Neuronal stem cell (in vitro differentiated cells): ENCODE data around the gene CELF1.

Experiments
- DNase-seq: peaks from one replicate; pipeline ENCODE4 v3.0.0-alpha.2; 2013; ENCODE audit warnings: low spot score
- H2AFZ ChIP-seq: one replicate; pipeline ENCODE4 v1.6.1; 2013; ENCODE audit warnings: mild to moderate bottlenecking, low read length, inconsistent platforms
- H2AK5ac ChIP-seq: 2 replicates; pipeline ENCODE4 v1.6.1; 2013; ENCODE audit warnings: low read depth, mild to moderate bottlenecking, inconsistent platforms, low read length, moderate library complexity, mixed read lengths
- H2BK120ac ChIP-seq: 2 replicates; pipeline ENCODE4 v1.6.1; 2013; ENCODE audit warnings: low read depth, mild to moderate bottlenecking, inconsistent platforms, low read length, moderate library complexity, mixed read lengths
- H2BK12ac ChIP-seq: one replicate; pipeline ENCODE4 v1.6.1; 2013; ENCODE audit warnings: low read length, inconsistent platforms
- H2BK15ac ChIP-seq: 2 replicates; pipeline ENCODE4 v1.6.1; 2013; ENCODE audit warnings: mild to moderate bottlenecking, low read length, inconsistent platforms, mixed read lengths
- H2BK5ac ChIP-seq: one replicate; pipeline ENCODE4 v1.6.1; 2013; ENCODE audit warnings: inconsistent platforms, mild to moderate bottlenecking, low read length, moderate library complexity
- H3K14ac ChIP-seq: one replicate; pipeline ENCODE4 v1.6.1; 2013; ENCODE audit warnings: low read length, inconsistent platforms
- H3K18ac ChIP-seq: 2 replicates; pipeline ENCODE4 v1.6.1; 2013; ENCODE audit warnings: low read length, inconsistent platforms
- H3K23ac ChIP-seq: 2 replicates; pipeline ENCODE4 v1.6.1; 2013; ENCODE audit warnings: low read depth, mild to moderate bottlenecking, mixed read lengths, low read length, inconsistent platforms; ENCODE audit not compliant: poor library complexity
- H3K27ac ChIP-seq: replicated peaks from 3 replicates; pipeline ENCODE4 v1.5.1; 2013; ENCODE audit warnings: low read length, inconsistent platforms
- H3K27me3 ChIP-seq, 3 experiments: 2 replicates each; pipeline ENCODE4 v1.6.1; 2013; ENCODE audit warnings: low read length in 3 of 3, mild to moderate bottlenecking in 2 of 3, inconsistent platforms in 1 of 3, low read depth in 1 of 3, mixed read lengths in 1 of 3, moderate library complexity in 1 of 3; ENCODE audit not compliant: control insufficient read depth in 3 of 3, insufficient read depth in 3 of 3
- H3K36me3 ChIP-seq, 2 donors: replicated peaks in 1 of 2; 2 replicates each; pipeline ENCODE4 v1.6.1; 2013; ENCODE audit warnings: low read length in 2 of 2; ENCODE audit not compliant: control insufficient read depth in 2 of 2, insufficient read depth in 2 of 2
- H3K4ac ChIP-seq: 2 replicates; pipeline ENCODE4 v1.6.1; 2013; ENCODE audit warnings: inconsistent platforms, mild to moderate bottlenecking, low read length, moderate library complexity
- H3K4me1 ChIP-seq, 2 donors: 1 replicate in 1 of 2; 2 replicates in 1 of 2; pipeline ENCODE4 v1.6.1; 2013; ENCODE audit warnings: low read length in 2 of 2, low read depth in 1 of 2; ENCODE audit not compliant: control insufficient read depth in 2 of 2, insufficient read depth in 1 of 2
- H3K4me2 ChIP-seq: one replicate; pipeline ENCODE4 v1.6.1; 2013; ENCODE audit warnings: mild to moderate bottlenecking, low read length, inconsistent platforms; ENCODE audit not compliant: insufficient read depth, poor library complexity, severe bottlenecking
- H3K4me3 ChIP-seq, 2 donors: 2 replicates each; pipeline ENCODE4 v1.5.1; 2013; ENCODE audit warnings: low read length in 2 of 2, mild to moderate bottlenecking in 2 of 2, inconsistent platforms in 1 of 2, moderate library complexity in 1 of 2
- H3K79me1 ChIP-seq: one replicate; pipeline ENCODE4 v1.6.1; 2013; ENCODE audit warnings: low read depth, mild to moderate bottlenecking, inconsistent platforms, low read length, moderate library complexity
- H3K9ac ChIP-seq: one replicate; pipeline ENCODE4 v1.6.1; 2013; ENCODE audit warnings: mild to moderate bottlenecking, low read depth, low read length, inconsistent platforms; ENCODE audit not compliant: poor library complexity
- H3K9me3 ChIP-seq, 2 donors: replicated peaks in 1 of 2; 2 replicates each; pipeline versions ENCODE3 to v1.6.1; 2013; ENCODE audit warnings: low read length in 2 of 2, mild to moderate bottlenecking in 2 of 2, inconsistent platforms in 1 of 2, low read depth in 1 of 2, mixed read lengths in 1 of 2, moderate library complexity in 1 of 2; ENCODE audit not compliant: control insufficient read depth in 2 of 2, insufficient read depth in 1 of 2
- H4K8ac ChIP-seq: one replicate; pipeline ENCODE4 v1.6.1; 2013; ENCODE audit warnings: low read depth, mild to moderate bottlenecking, inconsistent platforms, low read length, moderate library complexity
- H4K91ac ChIP-seq: one replicate; pipeline ENCODE4 v1.6.1; 2013; ENCODE audit warnings: low read length, low read depth, mild to moderate bottlenecking, inconsistent platforms; ENCODE audit not compliant: poor library complexity
- WGBS, 2 donors: extraction: QIAGEN DNeasy Blood & Tissue Kit; methylation state at CpG; one replicate each; pipeline ENCODE4 v1.1.7; 2013; ENCODE audit warnings: missing lambda C conversion rate in 2 of 2, mixed read lengths in 1 of 2; ENCODE audit not compliant: insufficient read length in 2 of 2, insufficient replicate concordance in 1 of 2; ENCODE audit errors: extremely low coverage in 2 of 2; 5-methylcytosine and 5-hydroxymethylcytosine counted together

CELF1 gene

DNA sequence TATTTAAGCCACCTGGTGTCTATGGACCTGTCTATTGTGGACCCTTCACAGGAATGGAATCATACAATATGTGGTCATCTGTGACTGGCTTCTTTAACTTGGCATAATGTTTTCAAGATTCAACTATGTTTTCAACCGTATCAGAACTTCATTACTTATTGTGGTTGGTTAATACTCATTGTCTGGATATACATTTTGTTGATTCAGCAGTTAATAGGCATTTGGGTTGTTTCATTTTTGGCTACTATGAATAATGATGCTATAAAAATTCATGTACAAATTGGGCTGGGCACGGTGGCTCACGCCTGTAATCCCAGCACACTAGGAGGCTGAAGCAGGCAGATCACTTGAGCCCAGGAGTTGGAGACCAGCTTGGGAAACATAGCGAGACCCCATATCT, 101.5 kb downstream of the CELF1 start:
- Histone ChIP-seq H4K91ac (no peak overlapping the region), H4K8ac (no peak overlapping the region), H3K18ac (no peak overlapping the region), H2AK5ac (no peak overlapping the region), H3K14ac (no peak overlapping the region), H3K36me3 (no peaks in the 10 kb centered on the region), H2AFZ (no peak overlapping the region), H3K79me1 (no peaks in the 10 kb centered on the region), H3K23ac (no peak overlapping the region), H3K4ac (no peak overlapping the region), H3K9me3 (no peaks in the 10 kb centered on the region), H2BK120ac (no peak overlapping the region), H2BK15ac (no peak overlapping the region), H3K9ac (no peak overlapping the region), H2BK5ac (no peak overlapping the region), H2BK12ac (no peak overlapping the region), H3K27me3 (no peaks in the 10 kb centered on the region), H3K4me3 (no peak overlapping the region), H3K27ac (no peak overlapping the region), H3K4me2 (no peak overlapping the region), H3K4me1 (no peaks in the 10 kb centered on the region)
- no CpG with 5 or more reads among the region's 4 CpGs for WGBS, 2 donors
- DNase-seq, result no peak

DNA sequence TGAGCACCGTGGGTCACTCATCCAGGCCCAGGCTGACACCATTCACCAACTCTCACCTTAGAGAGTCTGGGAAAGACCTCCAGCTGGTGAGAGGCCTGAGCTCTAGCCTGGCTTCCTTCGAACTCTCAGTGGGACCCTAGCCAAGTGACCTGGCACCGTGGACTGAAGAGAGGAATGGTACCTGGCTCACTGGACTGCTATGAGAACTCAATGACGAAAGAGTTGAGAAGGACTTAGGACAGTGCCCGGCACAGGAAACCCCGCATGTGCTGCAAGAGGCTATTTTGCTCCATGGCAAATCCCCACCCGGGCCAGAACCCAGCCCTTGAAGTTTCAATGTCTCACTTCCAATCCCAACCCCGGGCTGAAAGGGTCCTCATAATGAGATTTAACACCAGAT, 103.4 kb downstream of the CELF1 start:
- H3K27ac ChIP-seq, result no peak overlapping the region
- no peak overlapping the region for H2AK5ac ChIP-seq
- no peak overlapping the region for H3K9ac ChIP-seq
- H3K23ac ChIP-seq, result no peak overlapping the region
- H3K4me1 ChIP-seq, result no peaks in the 10 kb centered on the region
- H2BK12ac ChIP-seq, result no peak overlapping the region
- peak overlapping the region; percentile 11 for H2BK5ac ChIP-seq
- no peak overlapping the region for H4K8ac ChIP-seq
- H2BK120ac ChIP-seq, result no peak overlapping the region
- H3K14ac ChIP-seq, result no peak overlapping the region
- H3K79me1 ChIP-seq, result no peaks in the 10 kb centered on the region
- H3K18ac ChIP-seq, result no peak overlapping the region
- no CpG with 5 or more reads among the region's 8 CpGs for WGBS, 2 donors
- no peak overlapping the region for H3K4me2 ChIP-seq
- H3K9me3 ChIP-seq, result no peaks in the 10 kb centered on the region
- no peak overlapping the region for H3K4ac ChIP-seq
- H4K91ac ChIP-seq, result no peak overlapping the region
- H3K27me3 ChIP-seq, result no peaks in the 10 kb centered on the region
- H3K4me3 ChIP-seq, result no peak overlapping the region
- no peaks in the 10 kb centered on the region for H3K36me3 ChIP-seq
- H2BK15ac ChIP-seq, result no peak overlapping the region
- H2AFZ ChIP-seq, result no peak overlapping the region
- DNase-seq, result no peak

DNA sequence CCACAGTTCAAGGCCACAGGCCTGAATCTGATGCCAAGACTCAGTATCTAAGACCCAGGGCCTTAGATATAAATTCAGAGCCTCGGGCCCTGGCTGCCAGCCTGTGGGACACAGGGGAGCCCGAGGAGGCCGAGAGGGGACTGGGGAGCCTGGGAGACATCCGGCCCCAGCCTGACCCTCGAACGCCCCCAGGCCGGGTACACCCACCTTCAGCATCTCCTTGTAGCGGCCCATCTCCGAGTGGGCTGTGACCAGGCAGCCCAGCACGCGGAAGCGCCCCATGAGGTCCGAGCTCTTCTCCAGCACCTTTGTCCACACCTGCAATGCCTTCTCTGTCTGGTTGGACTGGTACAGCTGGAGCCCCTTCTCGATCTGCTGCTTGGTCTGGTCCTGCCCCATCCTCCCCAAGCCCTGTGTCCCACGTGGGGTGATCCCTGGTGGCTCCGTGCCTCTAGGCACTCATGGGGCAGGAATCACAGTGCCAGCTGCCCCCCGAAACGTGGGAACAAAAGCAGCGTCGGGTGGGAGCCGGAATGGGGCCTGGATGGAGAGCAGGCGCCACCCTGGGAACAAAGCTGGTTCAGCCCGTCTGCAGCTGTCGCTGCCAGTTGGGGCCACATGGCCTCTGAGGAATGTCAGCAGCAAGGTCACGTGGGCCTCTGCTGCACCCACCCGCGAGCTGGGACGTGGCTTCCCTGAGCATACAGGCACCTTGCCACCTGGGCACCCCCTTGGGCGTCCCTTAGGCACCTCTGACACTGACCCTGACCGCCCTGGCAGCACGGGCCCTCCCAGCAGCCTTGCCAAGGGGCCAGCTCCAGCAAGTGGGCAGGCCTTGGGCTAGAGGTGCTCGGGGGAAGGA, 104.1 kb downstream of the CELF1 start, which contains the start of gene RAPSN:
TSS of gene RAPSN (minus strand) at position 571 of the 862 bp plus-strand sequence. CDS start at position 399, 172 bp downstream.
- no peak within 1 kb of the TSS for H3K4me2 ChIP-seq
- H3K9ac ChIP-seq, result peak within 1 kb of the TSS; percentile 21
- WGBS, 2 donors, result no CpG with 5 or more reads among the region's 32 CpGs
- no peaks in the 10 kb centered on the region for H3K27me3 ChIP-seq
- no peaks in the 10 kb centered on the region for H3K4me1 ChIP-seq
- no peak within 1 kb of the TSS for H4K91ac ChIP-seq
- H2BK12ac ChIP-seq, result no peak within 1 kb of the TSS
- H3K4ac ChIP-seq, result no peak within 1 kb of the TSS
- H3K9me3 ChIP-seq, result no peaks in the 10 kb centered on the region
- no peak within 1 kb of the TSS for H4K8ac ChIP-seq
- no peaks in the 10 kb centered on the region for H3K79me1 ChIP-seq
- DNase-seq, result no peak
- peak within 1 kb of the TSS; percentile 55 for H3K23ac ChIP-seq
- no peaks in the 10 kb centered on the region for H3K36me3 ChIP-seq
- peak within 1 kb of the TSS; percentile 89 for H2AK5ac ChIP-seq
- no peak within 1 kb of the TSS for H2BK120ac ChIP-seq
- H2BK5ac ChIP-seq, result peak within 1 kb of the TSS; percentile 11
- no peak within 1 kb of the TSS for H3K27ac ChIP-seq
- H2BK15ac ChIP-seq, result peak within 1 kb of the TSS; percentile 45
- peak within 1 kb of the TSS; percentile 57 for H3K18ac ChIP-seq
- H3K4me3 ChIP-seq, result no peak within 1 kb of the TSS
- no peak within 1 kb of the TSS for H3K14ac ChIP-seq
- no peak within 1 kb of the TSS for H2AFZ ChIP-seq

DNA sequence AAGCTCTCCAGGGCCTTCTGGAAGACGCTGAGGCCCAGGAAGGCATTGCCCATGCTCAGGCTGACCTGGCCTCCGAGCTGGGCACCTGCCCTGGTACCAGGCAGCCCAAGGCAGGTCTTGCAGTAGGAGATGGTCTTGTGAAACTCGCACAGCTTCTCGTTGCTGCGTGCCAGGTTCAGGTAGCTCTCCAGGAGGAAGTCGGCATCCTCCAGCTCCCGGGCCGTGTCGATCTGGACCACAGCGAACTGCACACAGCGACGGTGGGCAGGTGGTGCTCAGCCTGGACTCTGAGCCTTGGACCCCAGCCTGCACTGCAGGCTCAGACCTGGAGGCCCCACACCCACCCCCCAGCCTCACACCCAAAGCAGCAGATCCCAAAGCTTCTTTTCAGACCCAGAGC, 105.0 kb downstream of the CELF1 start:
- H3K9me3 ChIP-seq, result no peaks in the 10 kb centered on the region
- H2BK5ac ChIP-seq, result peak overlapping the region; percentile 11
- no peak overlapping the region for H2BK120ac ChIP-seq
- no peak overlapping the region for H3K4me3 ChIP-seq
- no peak overlapping the region for H4K91ac ChIP-seq
- peak overlapping the region; percentile 57 for H3K18ac ChIP-seq
- no peaks in the 10 kb centered on the region for H3K4me1 ChIP-seq
- peak overlapping the region; percentile 55 for H3K23ac ChIP-seq
- peak overlapping the region; percentile 21 for H3K9ac ChIP-seq
- no peak for DNase-seq
- no CpG with 5 or more reads among the region's 12 CpGs for WGBS, 2 donors
- H3K27me3 ChIP-seq, result peaks cover 0 to 1% (median 0%) of the 10 kb centered on the region in 3 experiments
- no peaks in the 10 kb centered on the region for H3K79me1 ChIP-seq
- H2BK12ac ChIP-seq, result no peak overlapping the region
- H2AK5ac ChIP-seq, result peak overlapping the region; percentile 89
- H2BK15ac ChIP-seq, result peak overlapping the region; percentile 17
- H2AFZ ChIP-seq, result no peak overlapping the region
- H3K36me3 ChIP-seq, result no peaks in the 10 kb centered on the region
- no peak overlapping the region for H3K4me2 ChIP-seq
- H3K14ac ChIP-seq, result peak overlapping the region; percentile 9
- no peak overlapping the region for H4K8ac ChIP-seq
- H3K27ac ChIP-seq, result no peak overlapping the region
- H3K4ac ChIP-seq, result peak overlapping the region; percentile 26
